ENCODE results near the gene CHCHD10. TPM values are rescaled to one million over a fixed set of nuclear protein-coding genes. Genes with fewer than 3 reads are reported as not detected.

Gene CHCHD10
- total RNA-seq, 2 donors from 2014 or later = 31.6 to 44.0 TPM

- H3K4me3 Mint-ChIP-seq = no peak overlapping the region
- no peak for DNase-seq
- H3K9me3 ChIP-seq (ENCODE audit: control insufficient read depth, low read length, poor library complexity, severe bottlenecking) = no peaks in the 10 kb centered on the region
- no peak for ATAC-seq
- H3K36me3 Mint-ChIP-seq (ENCODE audit: low read depth) = peaks cover 6% of the 10 kb centered on the region
- H3K27ac Mint-ChIP-seq = no peak overlapping the region
- no peaks in the 10 kb centered on the region for H3K27me3 Mint-ChIP-seq
- H3K4me1 Mint-ChIP-seq = peaks cover 4% of the 10 kb centered on the region
These were observed 28.7 kb upstream of the CHCHD10 start for GRCh38 chr22:23796461-23796860.

DNA sequence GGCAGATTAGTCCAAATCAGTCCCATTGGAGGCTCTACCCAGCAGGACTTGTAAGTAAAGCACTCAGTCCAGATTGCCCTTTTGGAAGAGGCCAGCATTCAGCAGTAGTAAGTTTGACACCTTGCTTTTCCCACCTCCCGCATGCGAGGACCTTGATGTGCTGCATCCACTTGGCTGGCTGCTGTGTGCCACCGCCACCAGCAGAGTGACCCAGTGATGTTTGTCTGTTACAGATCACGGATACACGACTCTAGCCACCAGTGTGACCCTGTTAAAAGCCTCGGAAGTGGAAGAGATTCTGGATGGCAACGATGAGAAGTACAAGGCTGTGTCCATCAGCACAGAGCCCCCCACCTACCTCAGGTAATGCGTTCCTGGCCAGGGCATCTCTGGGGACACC, 25.6 kb upstream of the CHCHD10 start:
- H3K36me3 Mint-ChIP-seq (ENCODE audit: low read depth) = peaks cover 4% of the 10 kb centered on the region

DNA sequence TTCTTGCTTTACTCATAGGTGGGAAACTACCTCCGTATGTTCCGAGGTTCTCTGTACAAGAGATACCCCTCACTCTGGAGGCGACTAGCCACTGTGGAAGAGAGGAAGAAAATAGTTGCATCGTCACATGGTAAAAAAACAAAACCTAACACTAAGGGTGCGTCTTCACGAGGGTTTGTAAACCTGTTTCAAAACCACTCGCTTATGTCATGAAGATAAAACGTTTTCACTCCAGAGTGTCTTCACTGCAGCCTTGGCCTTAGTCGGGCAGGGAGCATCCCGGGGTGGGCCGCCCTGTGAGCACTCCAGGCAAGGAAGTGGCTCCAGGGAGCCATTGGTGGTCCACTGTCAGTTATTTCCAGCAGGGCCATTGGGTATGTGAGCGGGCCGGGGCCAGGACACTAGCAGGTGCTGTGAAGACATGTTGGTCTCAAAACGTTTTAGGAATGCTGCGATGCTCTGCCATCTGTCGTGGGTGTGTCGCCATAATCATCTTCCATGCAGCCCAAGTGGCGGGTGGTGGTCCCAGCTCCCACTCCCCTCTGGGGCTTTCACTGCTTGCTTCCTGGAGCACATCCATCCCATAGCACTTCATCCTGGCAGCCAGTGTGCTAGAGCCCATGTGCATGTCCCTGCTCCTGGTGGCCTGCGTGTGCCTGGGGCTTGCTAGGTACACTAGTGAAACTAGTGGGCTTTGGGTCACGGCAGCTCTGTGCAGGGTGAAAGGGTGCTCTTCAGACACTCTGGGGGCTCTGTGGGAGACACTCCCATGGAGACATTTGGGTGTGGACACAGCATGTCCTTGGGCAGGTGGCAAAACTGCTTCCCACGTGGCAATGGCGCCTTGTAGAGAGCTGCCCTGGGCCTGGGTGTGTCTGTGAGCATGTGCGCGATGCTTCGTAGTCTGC, 24.2 kb upstream of the CHCHD10 start:
- Mint-ChIP-seq H3K27ac (no peak overlapping the region), H3K4me3 (no peak overlapping the region), H3K4me1 (peaks cover 10% of the 10 kb centered on the region), H3K27me3 (no peaks in the 10 kb centered on the region), H3K36me3 (ENCODE audit: low read depth) (peaks cover 4% of the 10 kb centered on the region)
- ATAC-seq (no peak), DNase-seq (no peak)
- H3K9me3 ChIP-seq (ENCODE audit: control insufficient read depth, low read length, poor library complexity, severe bottlenecking) = no peaks in the 10 kb centered on the region

More for the DNA sequence above, 25.6 kb upstream of the CHCHD10 start:
- H3K9me3 ChIP-seq (ENCODE audit: control insufficient read depth, low read length, poor library complexity, severe bottlenecking) = no peaks in the 10 kb centered on the region
- Mint-ChIP-seq H3K4me1 (peaks cover 10% of the 10 kb centered on the region), H3K27me3 (no peaks in the 10 kb centered on the region), H3K4me3 (no peak overlapping the region), H3K27ac (no peak overlapping the region)
- DNase-seq = no peak
- no peak for ATAC-seq

DNA sequence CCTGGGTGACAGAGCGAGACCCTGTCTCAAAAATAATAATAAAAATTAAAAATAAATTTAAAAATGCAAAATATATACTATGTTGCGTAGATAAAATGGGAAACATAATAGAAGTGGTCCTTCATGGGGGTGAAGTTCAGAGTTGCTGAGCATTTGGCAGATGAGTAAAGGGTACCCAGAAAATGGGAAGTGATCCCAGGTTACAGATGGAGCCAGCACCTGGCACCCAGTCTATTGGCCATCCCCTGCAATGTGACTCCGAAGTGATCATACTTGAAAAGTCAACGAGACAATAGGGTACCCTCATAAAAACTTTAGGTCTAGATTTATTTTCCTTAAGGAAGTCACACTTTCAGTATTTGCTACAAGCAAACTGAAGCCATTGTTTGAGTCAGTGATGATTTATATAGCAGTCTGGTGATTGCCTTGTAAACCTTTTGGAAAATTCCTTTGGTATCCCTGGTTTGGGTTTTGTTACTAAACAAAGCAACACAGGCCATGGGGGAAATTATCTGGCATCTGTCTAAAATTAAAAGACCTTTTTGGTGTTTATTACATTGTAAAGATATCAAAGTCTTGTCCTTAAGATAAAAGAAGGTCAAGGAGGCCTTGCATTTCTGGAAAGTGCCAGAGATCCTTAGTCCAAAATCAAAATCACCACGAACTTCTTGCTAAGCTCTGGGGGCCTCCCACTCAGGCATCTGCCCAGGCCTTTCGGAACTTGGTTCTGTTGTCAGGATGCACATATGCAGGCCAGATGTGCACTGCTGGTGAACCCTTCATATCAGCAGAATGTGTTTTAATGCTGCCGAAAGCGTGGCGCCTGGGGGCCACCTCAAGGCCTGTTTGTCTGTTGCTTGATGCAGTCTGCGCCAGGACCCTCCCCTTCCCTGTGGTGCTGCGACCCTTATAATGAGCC, 23.3 kb upstream of the CHCHD10 start:
- Mint-ChIP-seq H3K36me3 (ENCODE audit: low read depth) (peaks cover 4% of the 10 kb centered on the region), H3K27ac (no peak overlapping the region), H3K4me1 (peaks cover 14% of the 10 kb centered on the region), H3K4me3 (peak overlapping the region; percentile 25), H3K27me3 (no peaks in the 10 kb centered on the region)
- H3K9me3 ChIP-seq (ENCODE audit: control insufficient read depth, low read length, poor library complexity, severe bottlenecking) = no peaks in the 10 kb centered on the region
- ATAC-seq (no peak), DNase-seq (no peak)

DNA sequence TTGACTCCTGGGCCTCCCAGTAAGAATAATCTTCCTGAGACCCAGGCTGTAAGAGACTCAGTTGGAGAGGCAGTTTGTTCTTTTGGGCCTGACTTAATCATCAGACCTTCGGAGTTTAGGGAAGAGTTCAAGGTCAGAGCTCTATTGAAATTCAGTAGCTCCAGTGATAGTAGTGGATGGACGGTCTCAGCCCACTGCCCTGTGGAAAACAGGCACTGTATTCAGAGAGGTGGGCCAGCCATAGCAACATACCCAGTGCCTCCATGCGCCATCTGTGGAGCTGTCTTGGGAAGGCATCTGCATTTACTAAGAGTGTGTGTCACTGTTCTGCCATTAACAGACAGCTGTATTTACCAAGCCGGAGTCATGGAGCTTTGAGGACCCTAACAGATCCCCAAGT, 21.9 kb upstream of the CHCHD10 start:
- DNase-seq = no peak
- Mint-ChIP-seq H3K27ac (no peak overlapping the region), H3K27me3 (no peaks in the 10 kb centered on the region), H3K36me3 (ENCODE audit: low read depth) (peaks cover 4% of the 10 kb centered on the region), H3K4me3 (peak overlapping the region; percentile 1), H3K4me1 (peaks cover 14% of the 10 kb centered on the region)
- H3K9me3 ChIP-seq (ENCODE audit: control insufficient read depth, low read length, poor library complexity, severe bottlenecking) = no peaks in the 10 kb centered on the region
- no peak for ATAC-seq

DNA sequence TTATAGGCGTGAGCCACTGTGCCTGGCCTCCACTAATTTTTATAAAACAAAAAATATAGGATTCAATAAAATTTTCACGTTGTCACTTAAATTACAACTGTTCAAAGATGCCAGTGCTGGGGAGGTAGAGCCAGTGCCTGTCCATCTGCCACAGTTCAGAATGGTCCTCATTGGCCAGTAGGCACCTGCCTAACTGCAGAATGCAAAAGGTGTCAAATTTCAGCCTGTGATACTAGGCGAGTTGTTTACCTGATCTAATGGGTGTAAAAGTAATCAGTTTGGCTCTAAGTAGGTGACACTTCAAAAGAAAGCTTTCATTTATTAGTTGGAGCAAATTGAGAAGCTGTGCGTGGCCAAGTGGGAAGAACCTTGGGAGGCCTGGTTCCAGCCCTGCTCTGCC, 21.3 kb upstream of the CHCHD10 start:
- H3K9me3 ChIP-seq (ENCODE audit: control insufficient read depth, low read length, poor library complexity, severe bottlenecking) = no peaks in the 10 kb centered on the region
- ATAC-seq (no peak), DNase-seq (no peak)
- Mint-ChIP-seq H3K27me3 (no peaks in the 10 kb centered on the region), H3K4me3 (peak overlapping the region; percentile 1), H3K4me1 (peaks cover 14% of the 10 kb centered on the region), H3K36me3 (ENCODE audit: low read depth) (peaks cover 4% of the 10 kb centered on the region), H3K27ac (no peak overlapping the region)

- H3K9me3 ChIP-seq (ENCODE audit: control insufficient read depth, low read length, poor library complexity, severe bottlenecking) = no peaks in the 10 kb centered on the region
- Mint-ChIP-seq H3K4me1 (peaks cover 10% of the 10 kb centered on the region), H3K27me3 (no peaks in the 10 kb centered on the region), H3K36me3 (ENCODE audit: low read depth) (no peaks in the 10 kb centered on the region), H3K4me3 (peak overlapping the region; percentile 91), H3K27ac (peak overlapping the region; percentile 88)
- DNase-seq (no peak), ATAC-seq (no peak)
These were observed 20.1 kb upstream of the CHCHD10 start for GRCh38 chr22:23787910-23788309.

GRCh38 chr22:23787600-23787896, 19.8 kb upstream of the CHCHD10 start:
- peaks cover 10% of the 10 kb centered on the region for H3K4me1 Mint-ChIP-seq

GRCh38 chr22:23786752-23787599, 19.2 kb upstream of the CHCHD10 start, which contains the start of gene SMARCB1:
TSS of gene SMARCB1 (plus strand) at chr22:23786966. CDS start at chr22:23787170, 204 bp downstream.
- peaks cover 10% of the 10 kb centered on the region for H3K4me1 Mint-ChIP-seq
- no peaks in the 10 kb centered on the region for H3K36me3 Mint-ChIP-seq (ENCODE audit: low read depth)
- DNase-seq (peak; percentile 82 to 90 (median 90)), ATAC-seq (peak; percentile 91)
- H3K27me3 Mint-ChIP-seq = no peaks in the 10 kb centered on the region
- H3K9me3 ChIP-seq (ENCODE audit: control insufficient read depth, low read length, poor library complexity, severe bottlenecking) = no peaks in the 10 kb centered on the region
- H3K4me3 Mint-ChIP-seq = peak within 1 kb of the TSS; percentile 91
- peak within 1 kb of the TSS; percentile 88 for H3K27ac Mint-ChIP-seq

More at GRCh38 chr22:23787600-23787896, 19.8 kb upstream of the CHCHD10 start:
- no peaks in the 10 kb centered on the region for H3K9me3 ChIP-seq (ENCODE audit: control insufficient read depth, low read length, poor library complexity, severe bottlenecking)
- H3K27me3 Mint-ChIP-seq = no peaks in the 10 kb centered on the region
- H3K27ac Mint-ChIP-seq = peak overlapping the region; percentile 88
- DNase-seq (no peak), ATAC-seq (peak; percentile 43)
- peak overlapping the region; percentile 91 for H3K4me3 Mint-ChIP-seq
- no peaks in the 10 kb centered on the region for H3K36me3 Mint-ChIP-seq (ENCODE audit: low read depth)

GRCh38 chr22:23786261-23786710, 18.5 kb upstream of the CHCHD10 start:
- ATAC-seq (no peak), DNase-seq (no peak)
- peaks cover 10% of the 10 kb centered on the region for H3K4me1 Mint-ChIP-seq
- H3K4me3 Mint-ChIP-seq = peak overlapping the region; percentile 91
- H3K36me3 Mint-ChIP-seq (ENCODE audit: low read depth) = no peaks in the 10 kb centered on the region
- H3K27me3 Mint-ChIP-seq = no peaks in the 10 kb centered on the region
- peak overlapping the region; percentile 88 for H3K27ac Mint-ChIP-seq
- no peaks in the 10 kb centered on the region for H3K9me3 ChIP-seq (ENCODE audit: control insufficient read depth, low read length, poor library complexity, severe bottlenecking)

DNA sequence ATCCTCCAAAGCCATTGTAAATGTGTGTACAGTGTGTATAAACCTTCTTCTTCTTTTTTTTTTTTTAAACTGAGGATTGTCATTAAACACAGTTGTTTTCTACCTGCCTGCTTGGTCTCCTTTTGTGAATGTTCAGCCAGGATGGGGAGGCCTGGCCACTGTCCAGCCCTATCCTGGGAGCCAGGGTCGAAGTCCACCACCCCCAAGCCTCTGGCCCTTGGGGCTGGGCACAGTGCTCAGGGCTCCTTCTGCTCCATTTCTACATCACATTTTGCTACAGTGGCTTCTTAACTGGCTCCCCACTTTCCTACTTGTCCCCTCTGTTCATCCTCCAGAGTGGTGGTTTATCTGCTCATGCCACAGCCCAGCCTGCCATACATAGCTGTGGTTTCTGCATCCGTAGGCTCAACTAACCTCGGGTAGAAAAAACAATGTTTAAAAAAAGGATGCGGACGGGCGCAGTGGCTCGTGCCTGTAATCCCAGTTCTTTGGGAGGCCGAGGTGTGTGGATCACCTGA, 16.5 kb upstream of the CHCHD10 start:
- Mint-ChIP-seq H3K36me3 (ENCODE audit: low read depth) (no peaks in the 10 kb centered on the region), H3K27ac (peak overlapping the region; percentile 66), H3K4me3 (no peak overlapping the region), H3K4me1 (peaks cover 6% of the 10 kb centered on the region), H3K27me3 (no peaks in the 10 kb centered on the region)
- H3K9me3 ChIP-seq (ENCODE audit: control insufficient read depth, low read length, poor library complexity, severe bottlenecking) = no peaks in the 10 kb centered on the region
- DNase-seq (no peak), ATAC-seq (no peak)
